Stomach (tissue), 9 donors: ENCODE results near the gene ANKS1A. TPM values are rescaled to one million over a fixed set of nuclear protein-coding genes. Genes with fewer than 3 reads are reported as not detected.

Experiments
- DNase-seq, 2 donors: peaks; one replicate each; pipeline versions ENCODE4 v3.0.0 to v3.0.0-alpha.2; 2013 to 2019
- H3K27ac ChIP-seq, 5 donors: fragments of 200-600 bp in 4 of 5; sonication (generic) in 4 of 5; one replicate each; pipeline ENCODE4 v1.5.1; 2013 to 2019; ENCODE audit warnings: mild to moderate bottlenecking in 1 of 5, moderate library complexity in 1 of 5
- H3K27me3 ChIP-seq, 3 donors: fragments of 200-600 bp; sonication (generic); one replicate each; pipeline ENCODE4 v1.5.1; 2017 to 2019; ENCODE audit warnings: mixed run types in 1 of 3
- H3K36me3 ChIP-seq, 4 donors: fragments of 200-600 bp; sonication (generic); 1 replicate in 3 of 4; 2 replicates in 1 of 4; pipeline ENCODE4 v1.5.1; 2016 to 2019
- H3K4me1 ChIP-seq, 4 donors: fragments of 200-600 bp; sonication (generic); one replicate each; pipeline ENCODE4 v1.5.1; 2016 to 2019
- H3K4me3 ChIP-seq, 4 donors: fragments of 200-600 bp; sonication (generic) in 3 of 4; one replicate each; pipeline ENCODE4 v1.5.1; 2016 to 2019; ENCODE audit warnings: mild to moderate bottlenecking in 1 of 4
- H3K9me3 ChIP-seq, 4 donors: fragments of 200-600 bp; sonication (generic); one replicate each; pipeline ENCODE4 v1.5.1; 2016 to 2019
- EP300 ChIP-seq: sonication (generic); formaldehyde crosslinking; IDR thresholded peaks from one replicate; pipeline ENCODE4 v1.6.1; 2017; ENCODE audit warnings: antibody characterized with exemption
- POLR2A ChIP-seq, 4 donors: fragments of 450-650 bp; IDR thresholded peaks; one replicate each; pipeline ENCODE4 v1.6.1; 2016; ENCODE audit warnings: antibody characterized with exemption in 4 of 4, control low read depth in 2 of 4, mild to moderate bottlenecking in 1 of 4, moderate library complexity in 1 of 4
- POLR2AphosphoS5 ChIP-seq, 3 donors: sonication (generic); formaldehyde crosslinking; IDR thresholded peaks; one replicate each; pipeline ENCODE4 v1.6.1; 2016; ENCODE audit warnings: antibody characterized with exemption in 3 of 3
- WGBS, 5 donors: extraction: QIAGEN DNeasy Blood & Tissue Kit in 3 of 5; methylation state at CpG; one replicate each; pipeline versions ENCODE4 v1.1.5 to v1.1.7; 2013 to 2018; 5-methylcytosine and 5-hydroxymethylcytosine counted together
- intact Hi-C: fragments of 100-400 bp; cut with DNase I; formaldehyde crosslinking; loops from one replicate; pipeline ENCODE4 v1.15.1; 2023; ENCODE audit warnings: low total_unique reads
- polyA plus RNA-seq, 3 donors: library from polyadenylated mRNA; stranded (reverse); fragments of 200-250 nt; gene quantifications; one replicate each; pipeline ENCODE4 v1.2.3, GENCODE V29; 2013
- total RNA-seq, 5 donors: library from RNA; depleted of rRNA; stranded (reverse); fragments of >200 nt; gene quantifications; one replicate each; pipeline versions ENCODE4 v1.1.0 to v1.2.3, GENCODE V29; 2014 to 2016
- TF ChIP-seq, protein P1 (sequence below), 7 experiments: fragments of 450-650 bp in 4 of 7; fragments of 200-600 bp in 3 of 7; sonication (generic) in 3 of 7; IDR thresholded peaks; one replicate each; pipeline ENCODE4 v1.5.1; 2016 to 2019; ENCODE audit warnings: antibody characterized with exemption in 7 of 7, control low read depth in 2 of 7, mild to moderate bottlenecking in 1 of 7
- donor health status: healthy with polysubstance abuse.
- donor health status: Bipolar disorder and iron deficiency.
- donor health status: healthy.

ANKS1A gene
- total and polyA plus RNA-seq, 8 donors: 6.1 to 40.6 (median 21.5) TPM

DNA sequence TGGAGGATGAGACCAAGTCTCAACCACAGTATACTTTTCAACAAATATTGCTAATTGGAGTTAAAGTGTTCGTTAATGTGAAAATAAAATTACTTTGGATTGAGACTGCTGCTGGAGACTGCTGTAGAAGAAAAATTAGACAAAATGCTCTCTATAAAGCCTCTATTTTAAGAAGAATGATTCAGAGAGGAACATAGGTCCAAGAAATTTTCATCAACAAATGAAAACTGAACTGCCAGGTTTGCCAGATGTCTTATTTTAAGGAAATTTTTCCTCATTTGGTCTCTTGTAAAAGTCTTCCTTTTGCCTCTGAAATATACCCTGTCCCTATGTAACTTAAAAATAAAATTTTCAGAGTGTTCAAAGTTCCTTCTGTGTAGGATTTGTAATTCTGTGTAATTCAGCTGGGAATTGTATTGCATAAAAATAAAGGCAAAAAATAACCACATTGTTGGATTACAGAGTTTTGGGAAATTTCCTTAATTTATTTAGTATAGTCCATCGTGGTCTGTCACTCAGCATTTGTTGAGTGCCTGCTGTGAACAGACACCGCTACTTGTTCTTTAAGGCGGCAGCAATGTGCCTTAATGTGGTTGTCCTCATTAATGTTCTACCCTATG lies 27.4 kb downstream of the ANKS1A start:
- H3K27ac ChIP-seq: peak overlapping the region in 2 of 5 donors; percentile 7 to 37
- intact Hi-C loops: no loop called here
- TF ChIP-seq POLR2AphosphoS5 (IDR thresholded peaks at IDR 0.05) (no peak), EP300 (no peak), POLR2A (IDR thresholded peaks at IDR 0.05) (no peak)
- TF ChIP-seq, protein P1, sequence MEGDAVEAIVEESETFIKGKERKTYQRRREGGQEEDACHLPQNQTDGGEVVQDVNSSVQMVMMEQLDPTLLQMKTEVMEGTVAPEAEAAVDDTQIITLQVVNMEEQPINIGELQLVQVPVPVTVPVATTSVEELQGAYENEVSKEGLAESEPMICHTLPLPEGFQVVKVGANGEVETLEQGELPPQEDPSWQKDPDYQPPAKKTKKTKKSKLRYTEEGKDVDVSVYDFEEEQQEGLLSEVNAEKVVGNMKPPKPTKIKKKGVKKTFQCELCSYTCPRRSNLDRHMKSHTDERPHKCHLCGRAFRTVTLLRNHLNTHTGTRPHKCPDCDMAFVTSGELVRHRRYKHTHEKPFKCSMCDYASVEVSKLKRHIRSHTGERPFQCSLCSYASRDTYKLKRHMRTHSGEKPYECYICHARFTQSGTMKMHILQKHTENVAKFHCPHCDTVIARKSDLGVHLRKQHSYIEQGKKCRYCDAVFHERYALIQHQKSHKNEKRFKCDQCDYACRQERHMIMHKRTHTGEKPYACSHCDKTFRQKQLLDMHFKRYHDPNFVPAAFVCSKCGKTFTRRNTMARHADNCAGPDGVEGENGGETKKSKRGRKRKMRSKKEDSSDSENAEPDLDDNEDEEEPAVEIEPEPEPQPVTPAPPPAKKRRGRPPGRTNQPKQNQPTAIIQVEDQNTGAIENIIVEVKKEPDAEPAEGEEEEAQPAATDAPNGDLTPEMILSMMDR (IDR thresholded peaks at IDR 0.05): no peak
- DNase-seq: peak in 1 of 2 donors; percentile 40
- H3K4me1 ChIP-seq: peaks cover 0 to 29% (median 18%) of the 10 kb centered on the region in 4 donors
- H3K36me3 ChIP-seq: no peaks in the 10 kb centered on the region
- H3K4me3 ChIP-seq: no peak overlapping the region
- no peaks in the 10 kb centered on the region for H3K27me3 ChIP-seq
- H3K9me3 ChIP-seq: no peaks in the 10 kb centered on the region
- WGBS, 5 donors: 82 to 90% (median 87%) methylated on average over 4 of the region's 4 CpGs

DNA sequence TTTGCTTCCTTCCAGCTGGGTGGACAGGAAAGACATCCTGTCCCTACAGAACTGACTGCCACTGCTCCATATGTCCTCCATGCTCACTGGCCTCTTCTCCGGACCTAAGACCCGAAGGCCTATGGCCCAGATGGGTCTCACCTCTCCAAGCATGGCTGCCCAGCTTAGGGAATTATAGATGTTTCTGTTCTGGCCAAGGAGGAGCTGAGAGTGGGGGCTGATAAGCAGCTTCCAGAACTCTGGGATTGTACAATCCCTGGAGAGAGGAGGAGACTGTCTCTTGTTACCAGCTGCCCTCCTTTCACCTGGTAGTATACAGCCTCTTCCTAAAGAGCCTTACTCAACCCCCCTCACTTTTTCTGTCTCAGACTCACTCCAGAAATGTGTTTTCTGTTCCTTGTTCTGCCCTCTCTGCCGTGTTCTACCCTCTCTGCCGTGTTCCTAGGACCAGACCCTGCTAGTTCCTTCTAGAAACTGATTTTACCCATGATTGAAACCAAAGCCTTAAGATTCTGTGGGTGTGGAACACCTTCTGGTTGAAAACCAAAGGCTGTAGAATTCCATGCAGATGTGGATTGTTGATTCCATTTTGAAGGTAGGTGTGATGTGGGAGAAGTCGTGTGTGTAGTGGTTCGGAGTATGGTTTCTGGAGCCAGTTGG lies 28.7 kb downstream of the ANKS1A start:
- Histone ChIP-seq H3K27ac (peak overlapping the region in 2 of 5 donors; percentile 7 to 37), H3K4me3 (no peak overlapping the region)
- no peak for TF ChIP-seq POLR2AphosphoS5 (IDR thresholded peaks at IDR 0.05)
- TF ChIP-seq, protein P1 (IDR thresholded peaks at IDR 0.05): no peak
- no peak for TF ChIP-seq POLR2A (IDR thresholded peaks at IDR 0.05)
- TF ChIP-seq EP300: no peak

DNA sequence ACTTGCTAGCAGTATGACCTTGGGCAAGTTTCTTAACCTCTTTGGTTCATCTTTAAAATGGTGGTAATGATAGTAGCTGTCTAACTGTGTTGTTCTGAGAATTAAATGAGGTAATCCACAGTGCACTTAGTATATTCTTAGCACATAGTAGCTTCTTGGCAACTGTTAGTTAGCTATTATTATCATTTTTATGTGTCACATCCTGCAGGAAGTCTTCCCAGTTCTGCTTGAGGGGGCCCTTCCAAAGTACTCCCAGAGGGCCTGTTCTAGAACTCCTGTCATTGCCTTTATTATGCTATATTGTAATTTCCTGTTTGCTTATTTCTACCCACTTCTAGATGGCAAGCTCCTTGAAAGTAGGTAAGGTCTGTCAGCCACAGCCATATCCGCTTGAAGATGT lies 30.6 kb downstream of the ANKS1A start:
- no peak for TF ChIP-seq EP300
- no peak for TF ChIP-seq POLR2A (IDR thresholded peaks at IDR 0.05)
- TF ChIP-seq, protein P1 (IDR thresholded peaks at IDR 0.05): no peak
- TF ChIP-seq POLR2AphosphoS5 (IDR thresholded peaks at IDR 0.05): no peak
- DNase-seq: no peak
- Histone ChIP-seq H3K27ac (no peak overlapping the region), H3K36me3 (no peaks in the 10 kb centered on the region), H3K27me3 (no peaks in the 10 kb centered on the region), H3K4me1 (peaks cover 0 to 13% (median 8%) of the 10 kb centered on the region in 4 donors), H3K9me3 (no peaks in the 10 kb centered on the region), H3K4me3 (no peak overlapping the region)
- intact Hi-C loops: no loop called here
- 93 to 97% (median 97%) methylated on average over 1 of the region's 1 CpG for WGBS, 5 donors

More for the DNA sequence above, 28.7 kb downstream of the ANKS1A start:
- WGBS, 5 donors: 86 to 96% (median 93%) methylated on average over 6 of the region's 6 CpGs
- no peaks in the 10 kb centered on the region for H3K9me3 ChIP-seq
- DNase-seq: no peak
- intact Hi-C loops: no loop called here
- H3K4me1 ChIP-seq: peaks cover 0 to 17% (median 12%) of the 10 kb centered on the region in 4 donors
- H3K27me3 ChIP-seq: no peaks in the 10 kb centered on the region
- no peaks in the 10 kb centered on the region for H3K36me3 ChIP-seq

DNA sequence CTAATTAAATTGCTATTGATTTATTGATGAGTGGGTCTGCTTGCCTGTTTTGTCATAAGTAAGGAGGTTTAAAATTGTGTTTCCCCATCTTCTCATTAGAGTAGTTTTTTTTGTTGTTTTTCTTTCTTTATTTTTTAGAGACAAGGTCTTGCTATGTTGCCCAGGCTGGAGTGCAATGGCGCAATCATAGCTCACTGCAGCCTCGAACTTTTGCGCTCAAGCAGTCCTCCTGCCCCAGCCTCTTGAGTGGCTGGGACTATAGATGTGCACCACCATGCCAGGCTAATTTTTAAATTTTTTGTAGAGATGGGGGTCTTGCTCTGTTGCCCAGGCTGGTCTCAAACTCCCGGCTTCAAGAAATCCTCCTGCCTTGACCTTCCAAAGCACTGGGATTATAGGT lies 31.0 kb downstream of the ANKS1A start:
- intact Hi-C loops: no loop called here
- 79 to 100% (median 91%) methylated on average over 4 of the region's 4 CpGs for WGBS, 5 donors

More for the DNA sequence above, 31.0 kb downstream of the ANKS1A start:
- H3K4me3 ChIP-seq: no peak overlapping the region
- TF ChIP-seq POLR2AphosphoS5 (IDR thresholded peaks at IDR 0.05) (no peak), EP300 (no peak), POLR2A (IDR thresholded peaks at IDR 0.05) (no peak)
- TF ChIP-seq, protein P1 (IDR thresholded peaks at IDR 0.05): no peak
- DNase-seq: no peak
- no peaks in the 10 kb centered on the region for H3K36me3 ChIP-seq
- no peaks in the 10 kb centered on the region for H3K9me3 ChIP-seq
- peaks cover 0 to 13% (median 7%) of the 10 kb centered on the region in 4 donors for H3K4me1 ChIP-seq
- no peaks in the 10 kb centered on the region for H3K27me3 ChIP-seq
- no peak overlapping the region for H3K27ac ChIP-seq
